ENCODE data around the gene ICE1.
"Not testable (repeated sequence)": the region's sequence is repeated elsewhere in the genome, so short reads cannot be mapped to it uniquely, and the experiment has no call there.

The ICE1 gene

DNA sequence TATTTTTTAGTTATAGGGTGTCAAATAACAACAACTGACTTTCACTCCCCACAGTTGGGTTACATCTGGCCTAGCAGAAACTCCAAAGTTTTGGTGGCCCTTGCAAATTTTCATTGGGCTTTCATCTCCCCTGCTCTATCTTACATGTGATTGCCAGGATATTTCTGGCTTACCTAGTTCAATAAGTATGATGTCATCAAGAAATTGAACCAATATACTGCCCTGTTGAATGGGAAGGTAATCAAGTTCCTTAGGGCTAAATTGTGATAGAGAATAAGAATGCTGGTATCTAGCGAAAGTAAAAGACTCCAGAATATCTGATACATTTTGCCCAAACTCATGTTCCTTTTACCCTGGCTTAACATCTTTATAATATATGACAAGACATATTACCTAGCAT is 17.0 kb upstream of the ICE1 start:
- no peak for DNase-seq

DNA sequence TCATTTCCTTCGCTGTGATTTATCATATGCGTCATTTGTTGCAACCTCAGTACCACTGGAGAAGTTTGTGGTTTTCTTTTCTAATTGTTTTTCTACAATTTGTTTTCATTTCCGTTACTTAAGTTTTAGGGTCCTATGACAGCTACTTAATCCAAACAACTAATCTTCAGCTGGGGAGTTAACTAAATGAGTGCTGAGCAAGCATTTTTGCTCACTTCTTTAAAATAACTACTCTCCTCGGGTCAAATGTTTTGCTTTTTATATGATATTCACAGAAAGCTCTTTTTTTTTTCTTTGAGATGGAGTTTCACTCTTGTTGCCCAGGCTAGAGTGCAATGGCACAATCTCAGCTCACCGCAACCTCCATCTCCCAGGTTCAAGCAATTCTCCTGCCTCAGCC is 14.6 kb upstream of the ICE1 start:
- no peak for DNase-seq

DNA sequence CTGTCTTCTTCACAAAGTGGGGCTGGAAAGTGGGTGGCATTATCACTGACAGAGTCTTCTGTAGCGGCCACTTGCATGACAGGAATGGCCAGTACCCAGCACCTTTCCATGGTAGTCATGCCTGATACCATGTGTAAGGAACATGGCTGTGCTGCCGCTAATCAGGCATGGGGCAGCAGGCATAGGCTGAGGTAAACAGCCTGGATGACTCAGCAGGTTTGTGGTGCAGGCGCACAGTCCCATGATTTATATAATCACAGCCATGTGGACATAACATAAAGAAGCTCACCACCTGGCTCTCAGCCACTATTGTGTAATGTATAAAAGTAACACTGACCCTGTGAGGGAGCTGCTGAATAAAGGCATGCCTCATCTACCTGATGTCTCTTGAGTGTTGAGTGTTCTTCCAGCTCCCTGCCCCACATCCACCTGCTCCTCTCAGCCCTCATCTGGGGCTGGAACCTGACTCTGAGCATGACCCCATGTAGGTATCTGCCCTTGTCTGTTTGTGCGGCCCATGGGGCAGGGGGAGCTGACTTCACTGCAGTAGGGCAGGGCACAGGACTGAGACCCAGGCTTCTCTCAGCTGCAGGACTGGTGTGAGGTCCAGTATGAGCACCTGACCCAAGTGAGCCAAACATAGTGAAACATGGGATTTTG is 13.2 kb upstream of the ICE1 start:
- no peak for DNase-seq

DNA sequence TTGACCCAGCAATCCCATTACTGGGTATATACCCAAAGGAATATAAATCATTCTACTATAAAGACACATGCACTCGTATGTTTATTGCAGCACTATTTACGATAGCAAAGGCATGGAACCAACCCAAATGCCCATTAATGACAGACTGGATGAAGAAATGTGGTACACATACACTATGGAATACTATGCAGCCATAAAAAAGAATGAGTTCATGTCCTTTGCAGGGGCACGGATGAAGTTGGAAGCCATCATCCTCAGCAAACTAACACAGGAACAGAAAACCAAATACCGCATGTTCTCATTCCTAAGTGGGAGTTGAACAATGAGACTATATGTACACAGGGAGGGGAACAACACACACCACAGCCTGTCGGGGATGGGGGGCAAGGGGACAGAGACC is 8.6 kb upstream of the ICE1 start:
- DNase-seq: not testable (repeated sequence)

DNA sequence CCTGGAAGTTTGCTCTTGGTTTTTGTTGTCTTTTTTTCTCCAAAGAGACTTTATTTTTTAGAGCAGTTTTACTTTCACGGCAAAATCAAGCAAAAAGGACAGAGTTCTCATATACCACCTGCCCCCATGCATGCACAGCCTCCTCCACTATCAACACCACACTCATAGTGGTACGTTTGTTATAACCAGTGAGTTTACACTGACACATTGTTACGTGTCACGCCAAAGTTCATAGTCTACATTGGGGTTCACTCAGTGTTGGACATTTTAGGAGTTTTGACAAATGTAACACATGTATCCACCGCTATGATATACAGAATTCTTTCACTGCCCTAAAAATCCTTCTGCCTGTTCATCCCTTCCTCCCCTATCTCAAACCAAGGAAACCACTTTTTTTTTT is 7.5 kb upstream of the ICE1 start:
- no peak for DNase-seq

DNA sequence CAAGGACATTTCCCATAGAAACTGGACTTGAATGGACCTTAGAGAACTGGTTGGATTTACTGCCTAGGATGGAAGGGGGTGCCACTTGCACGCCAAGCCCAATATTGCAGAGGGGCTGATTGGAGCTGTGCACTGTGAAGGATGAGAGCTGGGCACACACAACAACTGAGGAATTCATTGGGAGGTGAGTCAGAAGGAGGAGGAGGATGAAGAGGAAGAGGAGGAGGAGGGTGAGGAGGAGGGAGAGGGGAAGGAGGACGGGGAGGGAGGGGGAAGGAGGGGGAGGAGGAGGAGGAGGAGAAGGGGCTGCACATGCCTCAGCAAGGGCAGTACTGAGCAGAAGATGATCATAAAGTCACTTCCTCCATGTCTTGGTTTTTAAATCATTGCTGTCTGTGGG is 5.7 kb upstream of the ICE1 start:
- DNase-seq: no peak

DNA sequence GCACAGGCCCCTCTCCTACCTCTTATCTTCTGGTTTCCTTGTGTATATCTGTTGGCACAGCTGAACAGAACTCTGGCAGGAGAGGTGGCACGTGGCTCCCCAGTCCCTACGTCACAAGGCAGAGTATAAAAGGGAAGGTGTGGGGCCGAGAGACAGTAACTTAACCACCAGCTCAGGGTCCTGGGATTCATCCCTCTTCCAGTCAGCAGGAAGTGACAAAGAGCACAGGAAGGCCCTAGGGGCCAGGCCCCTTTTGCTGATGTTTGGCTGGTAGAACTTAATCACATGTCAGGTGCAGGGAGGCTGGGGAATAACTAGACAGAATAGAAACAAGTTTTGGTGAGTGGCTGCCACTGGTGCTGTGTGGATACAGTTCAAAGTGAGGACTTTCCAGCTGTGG is 4.5 kb upstream of the ICE1 start:
- no peak for DNase-seq

DNA sequence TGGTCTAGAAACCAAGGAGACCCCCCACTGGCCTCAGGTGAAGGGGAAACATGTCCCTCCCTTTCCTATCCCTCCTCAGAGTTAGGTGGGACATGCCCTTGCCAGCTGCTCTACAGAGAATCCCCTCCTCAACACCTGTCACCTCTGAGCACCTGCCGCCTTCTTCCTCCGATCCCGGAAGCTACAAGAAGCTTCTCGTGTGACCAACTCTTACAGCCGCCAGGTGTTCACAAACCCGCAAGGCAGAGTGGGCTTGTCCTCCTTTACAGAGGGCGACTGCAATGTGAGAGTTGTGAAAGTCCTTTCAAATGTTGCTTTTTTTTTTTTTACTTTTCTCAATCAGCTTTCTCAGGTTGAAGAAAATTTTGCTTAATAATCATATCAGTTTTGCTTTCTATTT is 3.7 kb upstream of the ICE1 start:
- DNase-seq: no peak

DNA sequence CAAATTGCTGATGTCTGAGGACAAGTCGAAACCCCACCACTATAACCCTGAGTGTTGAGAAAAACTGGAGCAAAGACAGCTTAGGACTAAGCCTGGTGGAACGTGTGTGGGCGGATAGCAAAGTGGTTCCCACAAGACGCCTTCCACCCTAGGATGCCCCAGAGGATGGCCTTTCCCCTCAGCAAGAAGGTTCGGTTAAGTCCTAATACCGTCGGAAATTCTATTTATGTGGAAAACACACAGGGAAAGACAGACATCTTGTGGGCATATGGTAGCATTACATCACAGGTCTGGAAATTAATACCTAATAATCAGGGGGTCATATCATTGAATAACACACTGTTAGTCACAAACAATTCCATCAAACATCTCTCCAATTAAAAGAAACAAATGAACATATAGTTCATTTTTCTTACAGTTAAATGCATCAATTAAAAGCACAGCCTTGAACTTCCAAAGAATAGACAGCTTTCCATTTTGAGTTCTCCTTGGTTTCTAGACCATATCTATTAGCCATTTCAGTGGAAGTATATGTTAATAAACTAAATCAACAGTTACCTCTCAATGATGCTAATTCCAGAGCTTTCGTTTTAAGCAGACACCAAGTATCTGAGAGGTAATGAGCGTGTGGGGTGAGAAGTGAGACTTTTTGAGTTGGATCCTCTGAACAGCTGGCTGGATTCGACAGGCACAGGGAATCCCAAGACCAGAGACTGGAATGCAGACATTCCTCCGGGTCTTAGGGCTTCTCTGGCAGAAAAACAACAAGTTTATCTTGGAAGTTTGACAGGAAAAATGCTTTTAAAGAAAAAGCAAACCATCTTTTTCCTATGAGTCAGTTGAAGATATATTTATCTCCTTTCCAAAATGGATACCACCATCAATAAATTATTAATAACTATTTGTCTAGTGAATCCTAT is 2.9 kb upstream of the ICE1 start:
- DNase-seq: no peak

DNA sequence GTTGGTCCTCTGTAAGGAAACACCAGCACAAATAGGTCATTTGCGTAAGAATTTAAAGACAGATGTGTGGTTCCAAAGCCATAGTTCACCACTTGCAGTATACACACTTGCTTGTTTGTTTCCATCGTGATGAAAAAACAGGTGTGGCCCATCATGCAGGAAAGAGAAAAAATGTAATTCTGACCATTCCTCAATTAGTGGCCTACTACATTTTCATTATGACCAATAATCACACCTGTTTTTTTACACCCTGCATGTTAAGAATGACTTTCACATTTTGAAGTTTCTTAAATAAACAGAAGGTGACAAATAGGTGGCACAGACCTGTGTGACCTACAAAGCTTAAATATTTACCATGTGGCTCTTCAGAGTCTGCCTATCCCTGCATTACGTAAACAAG is 2.2 kb upstream of the ICE1 start:
- no peak for DNase-seq

DNA sequence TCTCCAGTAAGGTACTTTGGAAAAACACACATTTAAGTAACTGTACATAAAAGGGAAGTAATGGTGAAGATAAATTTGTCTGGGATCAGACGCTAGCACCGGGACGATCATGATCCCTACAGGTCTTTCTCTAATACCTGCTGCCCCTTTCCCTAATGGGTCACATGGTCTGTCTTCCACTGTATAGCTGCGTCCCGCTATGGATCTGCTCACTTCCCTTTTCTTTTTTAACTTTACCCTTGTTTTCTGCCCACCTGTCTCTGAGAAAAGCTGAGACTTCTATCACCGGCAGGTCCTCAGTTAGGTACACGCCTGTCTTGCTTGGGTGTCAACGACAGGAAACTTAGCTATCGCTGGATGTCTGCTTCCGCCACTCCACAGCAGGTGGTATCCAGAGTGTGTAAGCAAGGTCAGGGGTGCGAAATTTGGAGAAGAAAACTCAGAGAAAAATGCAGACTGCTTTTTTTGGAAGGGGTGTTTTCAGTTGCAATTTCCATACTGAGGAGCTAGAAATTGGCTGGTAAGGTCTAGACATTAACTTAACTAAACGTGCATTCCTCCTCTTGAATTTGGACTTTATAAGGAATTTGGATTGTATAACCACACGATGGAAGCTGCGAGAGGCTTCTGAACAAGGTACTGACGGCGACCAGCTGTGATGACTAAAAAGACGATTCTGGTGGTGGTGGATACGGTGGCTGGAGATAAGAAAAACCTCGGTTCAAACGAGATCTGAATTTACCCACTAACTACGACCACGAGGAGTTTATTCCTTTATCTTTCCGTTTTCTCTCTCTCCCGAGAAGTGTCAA is 1.1 kb upstream of the ICE1 start:
- peak in 1 of 4 experiments; percentile 6 for DNase-seq

DNA sequence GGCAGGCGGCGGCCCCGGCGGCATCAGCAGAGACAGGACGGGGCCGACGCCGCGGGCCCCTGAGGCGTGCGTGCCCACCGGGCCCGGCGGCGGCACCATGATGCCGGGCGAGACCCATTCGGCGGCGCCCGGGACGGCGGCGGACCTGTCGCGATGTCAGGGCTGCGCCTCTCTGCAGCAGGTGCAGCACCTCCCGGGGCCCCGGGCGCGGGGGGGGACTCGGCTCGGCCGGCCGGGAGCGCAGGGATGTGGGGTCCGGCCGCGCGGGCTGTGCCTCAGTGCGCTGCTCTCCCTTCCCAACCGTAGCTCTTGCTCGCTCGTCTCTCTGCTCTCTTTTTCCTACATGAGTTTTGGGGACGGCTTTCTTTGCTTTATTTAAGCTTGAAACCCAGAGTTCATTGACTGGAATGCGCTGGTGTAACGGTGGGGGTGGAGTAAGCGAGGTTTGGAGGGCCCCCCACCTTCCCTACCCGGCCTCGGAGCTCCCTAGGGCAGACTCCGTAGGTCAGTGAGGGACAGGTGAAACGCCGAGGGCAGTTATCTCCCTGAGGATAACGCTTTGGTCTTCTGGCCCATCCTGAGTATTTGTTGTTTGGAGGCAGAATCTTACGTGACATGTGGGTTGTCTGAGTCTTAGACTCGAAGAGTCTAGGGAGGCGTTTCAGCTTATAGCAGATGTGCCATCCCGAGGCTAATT is 490 bp downstream of the ICE1 start:
- DNase-seq: peak in 2 of 4 experiments; percentile 35 to 36

DNA sequence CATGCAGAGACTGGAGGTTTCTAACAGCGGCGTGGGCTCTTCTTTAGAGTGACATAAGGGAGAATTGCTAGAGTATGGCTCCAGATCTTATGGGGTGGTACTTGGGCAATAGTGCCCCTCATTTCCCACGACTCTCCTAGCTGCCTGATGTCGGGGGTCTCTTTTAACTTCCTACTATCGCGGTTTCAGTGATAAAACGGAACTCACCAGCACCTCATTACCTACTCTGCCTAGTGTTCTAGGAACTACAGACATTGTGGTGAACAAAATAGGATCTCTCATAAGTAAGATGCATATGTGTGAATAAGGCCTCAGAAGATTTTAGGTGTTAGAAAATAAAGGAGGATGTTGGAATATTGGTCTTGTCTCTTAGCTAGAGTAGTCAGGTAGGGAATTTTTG is 1.1 kb downstream of the ICE1 start:
- no peak for DNase-seq

DNA sequence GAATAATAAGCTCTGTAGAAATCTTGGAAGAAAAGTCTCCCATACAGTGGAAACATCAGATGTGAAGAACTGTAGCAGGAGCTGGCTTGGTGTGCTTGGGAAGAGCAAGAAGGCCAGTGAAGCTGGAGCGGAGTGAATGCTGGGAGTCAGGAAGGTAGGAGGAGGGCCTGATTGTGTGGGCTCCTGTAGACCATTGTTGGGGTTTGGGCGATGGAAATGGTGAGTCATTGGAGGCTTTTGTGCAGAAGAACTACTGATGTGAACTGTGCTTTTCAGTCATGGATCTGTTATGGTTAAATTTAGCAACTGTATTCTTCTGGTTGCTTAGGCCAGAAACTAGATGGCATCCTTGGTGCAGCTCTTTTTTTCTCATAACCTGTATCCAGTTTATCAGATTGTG is 2.3 kb downstream of the ICE1 start:
- DNase-seq: no peak

DNA sequence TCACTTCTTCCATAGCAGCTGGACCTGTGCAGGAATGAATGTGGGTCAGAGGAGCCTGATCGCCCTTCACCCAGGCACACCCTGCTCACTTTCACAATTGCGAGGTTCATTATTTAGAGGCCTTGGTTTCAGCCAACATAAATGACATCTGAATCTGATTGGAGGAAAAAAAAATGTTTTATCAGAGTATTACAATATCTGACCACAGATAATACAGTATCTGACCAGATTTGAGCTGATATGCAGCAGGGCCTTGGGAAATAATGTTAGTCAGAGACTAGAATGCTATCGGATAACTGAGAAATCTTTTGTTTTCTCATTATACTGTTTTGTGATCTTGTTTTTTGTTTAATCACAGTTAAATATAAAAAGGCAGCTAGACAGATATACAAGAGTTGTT is 7.7 kb downstream of the ICE1 start:
- DNase-seq: no peak

DNA sequence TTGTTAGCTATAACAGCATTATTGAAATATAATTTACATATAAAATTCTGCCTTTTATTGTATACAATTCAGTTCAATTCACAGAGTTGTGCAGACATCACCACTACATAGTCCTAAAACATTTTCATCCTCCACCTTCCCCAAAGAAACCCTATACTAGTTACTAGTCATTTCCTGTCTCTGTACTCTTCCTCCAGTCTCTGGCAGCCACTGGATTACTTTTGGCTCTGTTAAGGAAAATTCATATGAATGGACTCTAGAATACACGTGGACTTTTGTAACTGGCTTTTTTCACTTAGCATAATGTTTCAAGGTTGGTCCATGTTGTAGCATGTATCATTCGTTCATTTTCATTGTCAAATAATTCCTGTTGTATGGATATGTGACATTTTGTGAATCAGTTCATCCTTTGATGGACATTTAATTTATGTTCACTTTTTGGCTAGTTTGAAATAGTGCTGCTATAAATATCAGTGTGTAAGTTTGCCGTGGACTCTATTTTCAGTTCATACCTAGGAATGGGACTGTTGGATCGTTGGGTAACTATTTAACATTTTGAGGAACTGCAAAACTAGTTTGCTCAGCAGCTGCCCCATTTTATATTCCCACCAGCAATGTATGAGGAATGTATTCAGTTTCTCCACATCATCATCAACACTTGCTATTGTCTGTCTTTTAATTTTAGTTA is 9.7 kb downstream of the ICE1 start:
- no peak for DNase-seq

DNA sequence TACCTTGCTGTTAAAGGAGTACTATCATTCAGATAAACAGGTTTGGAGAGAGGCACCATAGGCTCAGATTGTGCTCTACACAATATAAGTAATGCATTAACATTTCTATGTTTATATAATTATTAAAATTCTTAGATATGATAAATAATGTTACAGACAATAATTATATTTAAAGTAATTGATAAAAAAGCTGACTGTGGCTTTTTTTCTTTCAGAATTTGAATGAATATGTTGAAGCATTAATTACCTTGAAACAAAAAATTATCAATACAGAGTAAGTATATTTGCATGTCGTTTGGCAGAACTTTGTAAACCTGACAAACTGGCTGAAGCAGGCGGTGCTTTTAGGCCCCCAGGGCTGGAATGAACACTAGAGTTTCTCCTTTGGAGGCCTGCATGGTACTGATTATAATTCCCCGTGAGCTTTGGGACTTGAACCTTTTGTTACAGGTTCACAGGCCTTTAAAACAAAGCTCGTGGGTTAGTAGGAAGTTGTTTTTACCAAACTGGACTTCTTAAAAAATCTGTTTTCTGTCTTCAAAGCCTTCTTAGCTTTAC is 13.8 kb downstream of the ICE1 start:
- DNase-seq: no peak

DNA sequence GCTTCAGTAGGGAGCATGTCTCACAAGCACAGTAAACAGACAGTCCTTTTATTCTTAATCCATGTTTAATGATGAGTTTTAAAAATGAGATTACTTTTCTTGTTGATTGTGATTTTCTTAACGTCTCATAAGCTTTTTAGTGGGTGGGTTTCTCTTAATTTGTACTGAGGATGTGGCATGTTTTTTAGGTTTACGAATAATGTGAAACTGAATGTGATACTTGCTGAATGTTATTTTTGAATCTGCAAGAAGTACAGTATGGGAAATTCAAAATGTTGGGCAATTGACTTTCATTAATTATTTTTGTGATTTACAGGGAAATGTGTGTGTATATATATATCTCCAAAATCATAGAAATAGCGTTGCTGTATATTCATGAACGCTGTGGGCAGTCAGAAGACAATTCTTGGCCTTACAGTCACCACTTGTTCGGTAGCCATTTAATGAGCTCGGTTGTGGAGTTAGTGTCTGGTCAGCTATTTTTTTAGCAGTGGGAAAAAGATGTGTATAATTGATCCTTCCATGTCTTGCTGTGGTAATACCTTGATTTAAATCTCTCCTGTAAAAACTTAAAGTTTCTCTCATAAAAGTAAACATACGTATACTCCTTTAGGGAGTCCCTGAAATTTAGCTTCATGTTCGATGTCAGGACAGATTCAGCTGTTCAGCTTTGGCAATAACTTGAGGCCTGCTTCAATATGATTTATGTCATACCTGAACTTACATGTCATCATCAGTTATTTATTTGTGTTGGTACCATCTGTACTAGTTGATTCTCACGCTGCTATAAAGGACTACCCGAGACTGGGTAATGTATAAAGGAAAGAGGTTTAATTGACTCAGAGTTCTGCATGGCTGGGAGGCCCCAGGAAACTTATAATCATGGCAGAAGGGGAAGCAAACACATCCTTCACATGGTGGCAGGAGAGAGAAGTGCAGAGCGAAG is 15.0 kb downstream of the ICE1 start:
- DNase-seq: no peak

DNA sequence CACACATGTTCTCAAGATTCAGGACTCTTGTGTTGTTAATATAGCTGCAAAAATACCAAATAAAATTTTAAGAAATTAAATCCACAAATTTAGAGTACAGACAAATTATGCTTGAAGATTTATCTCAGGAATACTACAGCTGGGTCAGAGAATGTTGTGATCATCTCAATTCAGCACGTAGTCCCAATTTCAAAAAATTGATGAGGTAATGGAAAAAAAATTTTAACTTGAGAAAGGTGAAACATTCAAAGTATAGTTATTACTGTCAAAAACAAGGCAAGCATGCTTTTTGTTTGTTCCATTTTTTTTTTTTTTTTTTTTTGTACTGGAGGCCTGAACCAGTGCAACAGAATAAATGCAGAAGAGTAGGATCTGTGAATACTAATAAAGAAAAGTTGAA is 29.4 kb downstream of the ICE1 start:
- DNase-seq: no peak

DNA sequence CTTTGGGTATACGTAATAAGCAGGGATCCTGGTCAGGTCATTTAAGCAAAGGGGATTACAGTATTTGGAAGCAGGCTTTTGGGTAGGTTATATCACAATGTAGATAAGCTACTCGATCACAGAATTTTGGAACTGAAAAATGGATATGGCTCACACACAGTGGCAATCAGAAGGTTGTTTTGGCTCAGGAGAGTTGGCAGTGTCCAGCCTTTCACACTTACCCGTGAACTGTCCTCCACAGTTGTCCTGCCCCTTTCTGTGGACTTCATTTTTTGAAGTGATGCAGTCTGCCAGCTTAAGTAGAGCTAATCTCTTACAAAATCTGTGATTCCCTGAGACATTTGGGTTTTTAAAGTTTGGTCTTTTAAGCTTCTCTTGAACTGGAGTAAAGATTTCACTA is 30.7 kb downstream of the ICE1 start:
- DNase-seq: no peak

DNA sequence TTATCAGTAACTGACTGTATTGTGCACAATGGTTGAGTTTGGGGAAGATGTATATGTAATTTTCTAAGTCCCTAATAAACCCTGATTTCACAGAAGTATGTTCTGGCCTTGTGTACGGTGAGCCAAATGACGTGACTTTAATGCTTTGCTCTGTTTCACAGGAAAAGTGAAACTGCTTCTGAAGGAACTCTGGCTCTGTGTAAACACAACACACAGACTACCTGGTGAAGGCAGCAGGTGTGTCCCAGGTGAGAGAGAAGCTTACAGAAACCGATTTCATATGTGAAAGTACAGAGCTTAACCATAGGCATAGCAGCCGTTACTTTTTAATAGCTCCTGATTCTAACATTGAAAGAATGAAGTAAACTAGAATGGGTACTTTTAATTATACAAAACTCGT is 31.9 kb downstream of the ICE1 start:
- DNase-seq: no peak

Data from activated naive CD4-positive, alpha-beta T cell (primary cell).